Chondrocyte (in vitro differentiated cells): ENCODE results near the gene CXCR2. TPM values are rescaled to one million over a fixed set of nuclear protein-coding genes. Genes with fewer than 3 reads are reported as not detected.

Experiments
- DNase-seq: peaks from one replicate; pipeline ENCODE4 v3.0.0; 2021; ENCODE audit warnings: mixed read lengths, low spot score
- H3K27ac Mint-ChIP-seq: one replicate; pipeline ENCODE4 v1.8.0; 2021; ENCODE audit warnings: mild to moderate bottlenecking, moderate library complexity, mixed read lengths; ENCODE audit not compliant: unreplicated experiment
- H3K27me3 Mint-ChIP-seq: 2 replicates; pipeline ENCODE4 v1.8.0; 2021; ENCODE audit warnings: low read depth, mixed read lengths
- H3K36me3 Mint-ChIP-seq: 2 replicates; pipeline ENCODE4 v1.8.0; 2021; ENCODE audit warnings: low read depth, mixed read lengths
- H3K4me1 Mint-ChIP-seq: 2 replicates; pipeline ENCODE4 v1.8.0; 2021; ENCODE audit warnings: low read depth, mild to moderate bottlenecking, mixed read lengths
- H3K4me3 Mint-ChIP-seq: one replicate; pipeline ENCODE4 v1.8.0; 2021; ENCODE audit warnings: mild to moderate bottlenecking, moderate library complexity, mixed read lengths; ENCODE audit not compliant: unreplicated experiment
- H3K9me3 Mint-ChIP-seq: 2 replicates; pipeline ENCODE4 v1.8.0; 2021; ENCODE audit warnings: low read depth, mixed read lengths
- CTCF ChIP-seq: fragments of 200-600 bp; sonication (generic); IDR thresholded peaks from 2 replicates; pipeline ENCODE4 v1.5.0; 2021; ENCODE audit warnings: antibody characterized with exemption, mild to moderate bottlenecking, moderate library complexity
- total RNA-seq: library from RNA; stranded (reverse); gene quantifications from 3 replicates; pipeline ENCODE4 v1.2.1, GENCODE V29; 2021

The CXCR2 gene
- total RNA-seq, 1 donor from 2014 or later, result not detected

DNA sequence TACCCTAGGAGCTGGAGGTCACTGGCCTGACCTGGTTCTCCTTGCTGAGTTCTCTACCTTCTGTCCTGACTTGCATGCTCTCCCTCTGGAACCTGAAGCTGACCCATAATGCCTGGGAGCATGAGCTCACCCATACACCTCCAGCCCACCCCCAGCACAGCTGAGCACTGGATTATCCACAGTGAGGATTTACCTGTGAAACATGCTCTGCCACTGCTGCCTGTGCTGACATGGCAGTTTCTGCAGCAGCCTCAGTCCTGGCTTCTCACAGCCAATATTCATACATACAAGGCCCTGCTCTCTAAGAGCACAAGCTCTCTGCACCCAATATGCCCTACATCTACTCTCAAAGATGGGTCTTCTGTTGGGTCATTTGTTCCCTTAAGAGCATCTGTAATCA, 5.0 kb downstream of the CXCR2 start:
- Mint-ChIP-seq H3K27me3 (peaks cover 39% of the 10 kb centered on the region), H3K4me3 (no peak overlapping the region), H3K36me3 (no peaks in the 10 kb centered on the region), H3K27ac (no peak overlapping the region), H3K4me1 (no peaks in the 10 kb centered on the region), H3K9me3 (no peaks in the 10 kb centered on the region)
- no peak for TF ChIP-seq CTCF
- DNase-seq, result no peak

GRCh38 chr2:218137514-218137913, 11.7 kb downstream of the CXCR2 start:
- no peak overlapping the region for H3K4me3 Mint-ChIP-seq
- DNase-seq, result no peak
- H3K27me3 Mint-ChIP-seq, result peaks cover 70% of the 10 kb centered on the region
- no peak overlapping the region for H3K27ac Mint-ChIP-seq
- H3K9me3 Mint-ChIP-seq, result no peaks in the 10 kb centered on the region
- no peak for TF ChIP-seq CTCF
- H3K4me1 Mint-ChIP-seq, result no peaks in the 10 kb centered on the region
- no peaks in the 10 kb centered on the region for H3K36me3 Mint-ChIP-seq

- Mint-ChIP-seq H3K9me3 (no peaks in the 10 kb centered on the region), H3K4me3 (no peak overlapping the region), H3K36me3 (no peaks in the 10 kb centered on the region), H3K4me1 (no peaks in the 10 kb centered on the region), H3K27me3 (peaks cover 74% of the 10 kb centered on the region), H3K27ac (no peak overlapping the region)
- no peak for DNase-seq
- no peak for TF ChIP-seq CTCF
Measured at GRCh38 chr2:218138047-218138446, 12.2 kb downstream of the CXCR2 start.

DNA sequence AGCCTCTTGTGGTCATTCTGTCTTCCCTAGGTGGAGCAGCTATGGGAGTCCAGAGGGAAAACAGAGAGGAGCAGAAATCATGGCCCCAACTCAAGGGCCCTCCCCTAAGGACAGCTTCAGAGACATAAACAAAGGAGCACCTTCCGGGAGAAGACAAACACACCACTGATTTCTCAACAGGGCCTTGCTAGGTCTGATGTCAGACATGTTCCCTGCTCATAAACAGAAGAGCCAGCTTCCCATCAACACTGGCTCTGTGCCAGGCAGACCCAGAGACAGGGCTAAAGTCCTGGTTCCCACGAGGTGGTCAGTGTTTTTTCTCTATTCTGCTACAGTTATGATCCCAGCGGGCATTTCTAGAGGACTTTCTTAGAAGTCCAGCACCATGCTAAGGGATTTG, 19.3 kb downstream of the CXCR2 start:
- Mint-ChIP-seq H3K36me3 (peaks cover 2% of the 10 kb centered on the region), H3K27me3 (peaks cover 48% of the 10 kb centered on the region), H3K4me1 (no peaks in the 10 kb centered on the region), H3K9me3 (no peaks in the 10 kb centered on the region), H3K4me3 (no peak overlapping the region), H3K27ac (no peak overlapping the region)
- TF ChIP-seq CTCF, result no peak
- DNase-seq, result no peak

- Mint-ChIP-seq H3K36me3 (peaks cover 2% of the 10 kb centered on the region), H3K4me3 (no peak overlapping the region), H3K9me3 (no peaks in the 10 kb centered on the region), H3K4me1 (no peaks in the 10 kb centered on the region), H3K27me3 (peaks cover 48% of the 10 kb centered on the region), H3K27ac (no peak overlapping the region)
- TF ChIP-seq CTCF, result no peak
- no peak for DNase-seq
Measured at GRCh38 chr2:218146056-218146455, 20.2 kb downstream of the CXCR2 start.
